ENCODE data around the gene SERPINF2. TPM values are rescaled to one million over a fixed set of nuclear protein-coding genes. Genes with fewer than 3 reads are reported as not detected.
"Not testable (repeated sequence)": the region's sequence is repeated elsewhere in the genome, so short reads cannot be mapped to it uniquely, and the experiment has no call there.

SERPINF2 gene
- total RNA-seq, 1 experiment from 2014 or later: 0.56 TPM

- no TSS peak for BruUV-seq (replicated peaks)
- H3K27me3 Mint-ChIP-seq (ENCODE audit: insufficient read depth, unreplicated experiment): no peaks in the 10 kb centered on the region
- DNase-seq (ENCODE audit: unreplicated experiment): no peak
- H3K4me1 Mint-ChIP-seq (ENCODE audit: insufficient read depth, unreplicated experiment): no peaks in the 10 kb centered on the region
- no peaks in the 10 kb centered on the region for H3K9me3 Mint-ChIP-seq (ENCODE audit: unreplicated experiment)
- no peaks in the 10 kb centered on the region for H3K36me3 Mint-ChIP-seq (ENCODE audit: insufficient read depth, unreplicated experiment)
- intact Hi-C loops (cut with micrococcal nuclease): no loop called here
- ChIA-PET POLR2A (interaction anchor here (1.2 to 1.7 kb wide), 5 partner anchors 8 to 67 kb away, joined by 3 to 6 read pairs (median 4); partner anchors contain the start of genes RPA1 and SMYD4), CTCF (interaction anchor here (1.1 to 1.3 kb wide), 2 partner anchors 21 to 42 kb away, joined by 3 to 4 read pairs; no protein-coding TSS in a partner anchor)
- H3K27ac Mint-ChIP-seq (ENCODE audit: low read depth, unreplicated experiment): peak overlapping the region; percentile 39
- H3K4me3 Mint-ChIP-seq (ENCODE audit: unreplicated experiment): no peak overlapping the region
- TF ChIP-seq CTCF (IDR thresholded peaks at IDR 0.05; ENCODE audit: unreplicated experiment): no peak
These were observed 19.7 kb downstream of the SERPINF2 start for GRCh38 chr17:1762233-1762900.

GRCh38 chr17:1762901-1763898, 20.5 kb downstream of the SERPINF2 start:
- no peaks in the 10 kb centered on the region for H3K9me3 Mint-ChIP-seq (ENCODE audit: unreplicated experiment)
- H3K4me1 Mint-ChIP-seq (ENCODE audit: insufficient read depth, unreplicated experiment): no peaks in the 10 kb centered on the region
- no TSS peak for BruUV-seq (replicated peaks)
- peak overlapping the region; percentile 46 for H3K27ac Mint-ChIP-seq (ENCODE audit: low read depth, unreplicated experiment)
- H3K27me3 Mint-ChIP-seq (ENCODE audit: insufficient read depth, unreplicated experiment): no peaks in the 10 kb centered on the region
- no peaks in the 10 kb centered on the region for H3K36me3 Mint-ChIP-seq (ENCODE audit: insufficient read depth, unreplicated experiment)
- H3K4me3 Mint-ChIP-seq (ENCODE audit: unreplicated experiment): no peak overlapping the region
- TF ChIP-seq CTCF (IDR thresholded peaks at IDR 0.05; ENCODE audit: unreplicated experiment): no peak
- POLR2A ChIA-PET: interaction anchor here (0.6 to 2.6 kb wide), 9 partner anchors 7 to 226 kb away, joined by 3 to 10 read pairs (median 4); partner anchors contain the start of genes RPA1 and SMYD4
- CTCF ChIA-PET: interaction anchor here (1.1 to 1.8 kb wide), 3 partner anchors 21 to 43 kb away, joined by 3 to 6 read pairs (median 4); no protein-coding TSS in a partner anchor
- intact Hi-C loops (cut with micrococcal nuclease): no loop called here
- no peak for DNase-seq (ENCODE audit: unreplicated experiment)

GRCh38 chr17:1764284-1764683, 21.6 kb downstream of the SERPINF2 start:
- Mint-ChIP-seq H3K4me3 (ENCODE audit: unreplicated experiment) (no peak overlapping the region), H3K9me3 (ENCODE audit: unreplicated experiment) (no peaks in the 10 kb centered on the region), H3K36me3 (ENCODE audit: insufficient read depth, unreplicated experiment) (no peaks in the 10 kb centered on the region), H3K27me3 (ENCODE audit: insufficient read depth, unreplicated experiment) (no peaks in the 10 kb centered on the region), H3K27ac (ENCODE audit: low read depth, unreplicated experiment) (peak overlapping the region; percentile 46), H3K4me1 (ENCODE audit: insufficient read depth, unreplicated experiment) (no peaks in the 10 kb centered on the region)
- CTCF ChIA-PET: interaction anchor here (1.0 to 1.8 kb wide), 4 partner anchors 18 to 37 kb away, joined by 3 to 6 read pairs (median 4); no protein-coding TSS in a partner anchor
- POLR2A ChIA-PET: interaction anchor here (0.9 to 2.6 kb wide), 8 partner anchors 11 to 69 kb away, joined by 3 to 10 read pairs (median 4); no protein-coding TSS in a partner anchor
- no peak for DNase-seq (ENCODE audit: unreplicated experiment)
- TF ChIP-seq CTCF (IDR thresholded peaks at IDR 0.05; ENCODE audit: unreplicated experiment): no peak
- intact Hi-C loops (cut with micrococcal nuclease): no loop called here
- BruUV-seq (replicated peaks): no TSS peak

- POLR2A ChIA-PET: interaction anchor here (0.6 to 2.6 kb wide), 9 partner anchors 11 to 69 kb away, joined by 3 to 10 read pairs (median 5); no protein-coding TSS in a partner anchor
- not testable (repeated sequence) for H3K9me3 Mint-ChIP-seq (ENCODE audit: unreplicated experiment); H3K4me1 Mint-ChIP-seq (ENCODE audit: insufficient read depth, unreplicated experiment)
These were observed 22.0 kb downstream of the SERPINF2 start for GRCh38 chr17:1764705-1765104.

More at GRCh38 chr17:1764705-1765104, 22.0 kb downstream of the SERPINF2 start:
- intact Hi-C loops (cut with micrococcal nuclease); H3K27me3 Mint-ChIP-seq (ENCODE audit: insufficient read depth, unreplicated experiment); BruUV-seq (replicated peaks); DNase-seq (ENCODE audit: unreplicated experiment); H3K4me3 Mint-ChIP-seq (ENCODE audit: unreplicated experiment); H3K36me3 Mint-ChIP-seq (ENCODE audit: insufficient read depth, unreplicated experiment): not testable (repeated sequence)
- CTCF ChIA-PET: interaction anchor here (1.0 to 1.8 kb wide), 4 partner anchors 18 to 38 kb away, joined by 3 to 6 read pairs (median 4); no protein-coding TSS in a partner anchor
- peak overlapping the region; percentile 46 for H3K27ac Mint-ChIP-seq (ENCODE audit: low read depth, unreplicated experiment)

Data from MCF 10A (cell line).